HTERT RPE-1 (cell line): Measurements from ENCODE around the gene FAM199X.

Experiments
- in situ Hi-C: fragments of 300-500 bp; cut with MboI; formaldehyde crosslinking; loops from 4 replicates; pipeline ENCODE4 v1.14.3; 2020; ENCODE audit warnings: low sequenced_read_pairs

Gene FAM199X

DNA sequence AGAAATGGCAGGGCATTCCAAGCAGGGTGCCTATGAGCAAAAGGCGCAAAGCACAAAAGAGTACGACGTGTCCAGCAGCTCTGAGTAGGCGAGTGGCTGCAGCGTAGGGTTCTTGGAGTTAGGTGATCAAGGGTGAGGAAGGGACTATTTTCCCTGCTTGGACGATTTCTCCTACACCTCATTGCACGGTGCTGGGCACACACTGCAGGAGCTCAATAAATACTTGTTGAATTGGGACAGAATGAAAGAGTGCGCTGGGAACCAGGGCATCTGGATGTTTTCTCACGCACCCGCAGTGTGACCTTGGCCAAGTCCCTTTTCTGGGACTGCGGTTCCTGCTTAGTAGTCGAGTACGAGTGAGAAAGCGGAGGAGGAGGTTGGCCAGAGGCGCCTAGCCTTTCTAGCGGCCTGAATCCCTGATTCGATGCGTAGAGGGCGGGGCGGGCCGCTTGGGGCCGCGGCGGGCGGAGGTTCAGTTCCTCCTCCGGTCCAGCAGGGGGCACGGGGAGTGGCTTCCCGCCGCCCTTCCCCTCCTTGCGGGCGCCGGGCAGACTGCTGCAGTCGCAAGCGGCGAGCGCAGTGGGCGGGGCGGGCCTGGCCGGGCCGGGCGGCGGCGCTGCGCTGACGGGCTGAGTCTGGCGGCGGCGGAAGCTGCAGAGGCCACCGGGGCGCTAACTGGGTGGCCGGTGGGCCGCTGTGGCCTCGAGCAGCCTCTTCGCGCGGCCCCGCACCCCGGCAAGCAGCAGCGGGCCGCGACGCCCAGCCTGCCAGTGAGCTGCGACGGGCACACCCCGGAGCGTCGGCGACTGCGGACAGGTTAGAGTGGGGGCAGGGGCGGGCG is at the start of gene FAM199X:
FAM199X (plus strand) TSS at position 560 of the 841 bp plus-strand sequence. CDS start 333 bp downstream, outside the sequence.
- in situ Hi-C loops, result no loop called here

DNA sequence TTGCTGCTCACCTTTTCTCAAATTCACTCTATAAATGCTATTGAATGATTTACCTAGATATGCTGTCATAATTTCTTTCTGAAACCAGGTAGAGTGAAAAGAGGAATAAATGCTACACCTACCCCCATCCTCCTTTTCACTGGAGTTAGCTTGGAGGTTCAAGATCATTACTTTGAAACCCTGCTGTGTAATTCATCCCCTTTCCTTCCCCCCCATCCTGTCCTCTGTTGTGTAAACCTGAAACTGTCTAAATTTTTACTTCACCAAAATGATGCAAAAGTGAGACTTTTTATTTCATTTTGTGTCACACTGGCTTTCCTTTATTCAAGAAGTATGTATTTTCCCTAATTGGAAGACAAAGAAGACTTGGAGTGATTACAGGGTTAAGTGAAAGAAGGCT is 48.5 kb upstream of the FAM199X start:
- in situ Hi-C loops, result no loop called here

DNA sequence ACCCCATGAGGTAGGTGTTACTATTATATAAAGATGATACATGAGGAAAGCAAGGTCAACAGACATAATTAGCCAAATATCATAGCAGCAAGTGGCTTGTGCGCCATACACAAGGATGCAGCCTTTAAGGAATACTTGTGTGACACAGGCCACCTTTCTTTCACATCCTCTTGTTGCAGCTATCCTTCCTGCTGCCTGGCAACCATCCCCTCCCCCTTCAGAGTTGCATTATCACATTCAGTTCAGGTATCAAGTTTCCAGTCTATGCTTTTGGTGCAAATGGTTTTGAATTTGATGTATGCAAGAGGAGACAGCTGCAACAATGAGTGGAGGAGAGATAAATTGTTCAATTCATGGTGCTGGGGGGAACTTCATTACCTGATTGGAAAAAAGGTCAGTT is 47.5 kb upstream of the FAM199X start:
- in situ Hi-C loops, result no loop called here

- in situ Hi-C loops, result no loop called here
These were observed 43.4 kb upstream of the FAM199X start for GRCh38 chrX:104122829-104123228.

DNA sequence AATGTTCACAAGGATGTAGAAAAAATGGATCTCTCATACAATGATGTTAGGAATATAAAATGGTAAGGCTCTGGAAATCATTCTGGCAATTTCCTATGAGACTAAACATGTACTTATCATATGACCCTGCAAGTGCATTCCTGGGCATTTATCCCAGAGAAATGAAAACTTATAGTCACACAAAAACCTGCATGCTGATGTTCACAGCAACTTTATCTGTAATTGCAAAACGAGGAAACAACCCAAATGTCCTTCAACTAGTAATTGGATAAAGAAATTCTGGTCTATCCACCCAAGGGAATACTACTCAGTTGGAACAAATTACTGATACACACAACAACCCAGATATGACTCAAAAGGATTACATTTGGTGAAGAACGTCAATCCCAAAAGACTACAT is 39.4 kb upstream of the FAM199X start:
- in situ Hi-C loops, result no loop called here

DNA sequence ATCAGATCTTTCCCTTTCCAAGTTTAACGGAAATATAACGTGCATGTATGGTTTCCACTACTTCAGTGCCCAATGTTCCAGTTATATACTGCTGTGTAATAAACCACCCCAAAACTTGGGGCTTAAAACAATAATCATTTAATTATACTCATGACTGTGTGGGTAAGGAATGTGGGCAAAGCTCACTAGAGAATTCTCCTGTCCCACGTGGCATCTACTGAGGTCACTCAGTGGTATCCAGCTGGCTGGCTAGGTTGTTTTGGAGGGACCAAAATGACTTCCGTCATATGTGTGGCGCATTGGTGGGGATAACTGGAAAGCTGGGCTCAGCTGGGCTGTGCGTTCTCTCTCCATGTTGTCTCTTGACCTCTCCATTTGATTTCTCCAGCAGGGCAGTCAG is 35.4 kb upstream of the FAM199X start:
- in situ Hi-C loops, result no loop called here

GRCh38 chrX:104134583-104135261 is 31.5 kb upstream of the FAM199X start:
- in situ Hi-C loops, result no loop called here

DNA sequence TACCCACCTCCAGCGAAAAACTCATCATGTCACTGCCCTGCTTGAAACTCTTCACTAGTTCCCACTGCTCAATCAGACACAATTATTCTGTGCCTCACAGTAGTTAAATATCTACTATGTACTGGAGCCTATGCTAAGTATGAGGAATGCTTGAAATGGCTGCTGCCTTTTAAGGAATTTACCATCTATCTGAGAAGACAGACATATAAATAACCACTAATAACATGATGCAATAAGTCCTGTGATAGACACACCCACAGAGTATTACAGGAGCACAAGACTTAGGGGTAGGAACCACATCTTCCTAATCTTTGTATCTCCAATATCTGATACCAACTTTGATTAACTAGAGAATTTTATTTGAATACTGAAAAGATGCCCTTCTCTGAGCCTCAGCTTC is 30.6 kb upstream of the FAM199X start:
- in situ Hi-C loops, result no loop called here

DNA sequence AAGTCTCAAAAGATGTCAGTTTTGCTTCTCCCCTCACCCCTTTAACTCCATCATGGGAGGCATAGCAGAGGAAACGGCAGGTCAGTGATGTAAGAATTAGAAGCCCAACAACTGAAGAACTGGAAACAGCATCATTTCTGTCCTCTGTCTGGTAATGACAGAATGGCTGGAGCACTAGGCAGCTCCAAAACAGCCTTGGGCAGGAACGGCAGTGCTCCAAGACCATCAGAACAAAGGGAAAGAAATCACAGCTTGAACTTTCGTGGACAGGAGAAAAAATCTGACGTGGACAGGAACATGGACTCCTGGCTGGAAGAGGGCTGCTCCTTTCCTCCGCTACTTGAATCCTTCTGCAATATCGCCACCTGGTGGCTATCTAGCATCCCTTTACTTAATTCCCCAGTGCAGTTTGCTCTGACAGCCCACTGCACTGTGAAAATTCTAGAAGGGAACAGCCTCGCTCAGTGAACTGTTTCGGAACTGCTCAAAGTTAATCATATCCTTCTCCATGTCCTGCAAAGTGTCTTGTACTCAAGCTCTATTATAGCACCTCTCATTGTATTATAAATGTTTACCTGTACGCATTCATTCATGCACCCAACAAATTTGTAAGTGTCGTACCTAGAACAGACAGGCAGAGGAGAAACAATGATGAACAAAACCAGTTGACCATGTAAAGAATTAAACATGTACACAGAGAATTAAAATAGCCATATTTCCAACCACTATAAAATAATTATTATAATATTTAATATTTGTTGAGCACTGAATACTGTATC is 29.8 kb upstream of the FAM199X start:
- in situ Hi-C loops, result no loop called here

GRCh38 chrX:104137496-104137895 is 28.8 kb upstream of the FAM199X start:
- in situ Hi-C loops, result no loop called here

DNA sequence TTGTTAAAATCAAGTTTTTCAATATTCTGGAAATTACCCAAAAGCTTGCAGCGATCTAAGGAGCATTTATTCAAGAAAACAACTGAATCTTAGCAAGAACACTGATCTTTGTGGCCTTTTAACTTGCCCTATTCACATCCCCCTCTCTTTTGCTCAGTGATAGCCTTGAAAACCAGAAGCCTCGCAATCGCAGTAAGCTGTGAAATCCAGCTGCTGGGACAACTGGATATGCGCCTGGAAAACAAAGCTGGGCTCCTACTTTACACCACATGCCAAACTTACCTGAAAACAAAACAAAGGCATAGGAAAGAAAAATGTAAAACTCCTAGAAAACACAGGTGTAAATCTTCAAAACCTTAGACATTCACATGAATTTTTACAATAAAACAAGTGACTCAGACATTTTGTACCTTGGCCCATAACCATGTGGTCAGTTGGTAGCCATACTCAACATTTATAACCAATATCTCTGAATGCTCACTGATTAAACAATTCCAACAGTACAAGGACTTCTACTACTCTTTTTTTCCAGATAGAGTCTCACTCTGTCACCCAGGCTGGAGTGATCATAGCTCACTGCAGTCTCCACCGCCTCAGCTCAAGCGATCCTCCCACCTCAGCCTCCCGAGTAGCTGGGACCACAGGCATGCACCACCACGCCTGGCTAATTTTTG is 25.0 kb upstream of the FAM199X start:
- in situ Hi-C loops, result no loop called here

DNA sequence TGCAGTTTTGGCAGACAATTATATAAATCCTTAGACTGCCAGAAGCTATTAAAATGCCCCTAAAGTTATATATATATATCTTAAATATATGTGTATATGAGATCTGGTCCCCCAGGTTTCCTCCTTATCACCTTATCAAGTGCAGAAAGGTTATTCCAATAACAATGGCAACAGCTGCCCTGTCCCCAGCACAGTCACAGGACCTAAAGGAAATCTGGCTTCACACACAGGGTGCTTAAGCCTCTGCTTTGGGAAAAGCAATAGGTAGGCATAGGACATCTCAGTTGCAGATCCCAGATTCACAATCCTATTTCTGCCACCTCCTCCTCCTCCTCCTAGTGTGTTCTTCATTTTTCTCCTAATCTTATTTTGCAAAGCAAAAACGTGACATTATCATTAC is 15.2 kb upstream of the FAM199X start:
- in situ Hi-C loops, result no loop called here

- in situ Hi-C loops, result no loop called here
These were observed 9.4 kb upstream of the FAM199X start, which contains the start of gene SLC25A53 for GRCh38 chrX:104156630-104157529. Gene SLC25A53 (minus strand): TSS chrX:104157009. CDS start chrX:104105257, 51,752 bp downstream.

- in situ Hi-C loops, result no loop called here
These were observed 633 bp downstream of the FAM199X start for GRCh38 chrX:104166735-104167436.

GRCh38 chrX:104168127-104168526 is 1.9 kb downstream of the FAM199X start:
- in situ Hi-C loops, result no loop called here

GRCh38 chrX:104172121-104172520 is 5.9 kb downstream of the FAM199X start:
- in situ Hi-C loops, result no loop called here

- in situ Hi-C loops, result no loop called here
These were observed 6.5 kb downstream of the FAM199X start for GRCh38 chrX:104172788-104173187.

DNA sequence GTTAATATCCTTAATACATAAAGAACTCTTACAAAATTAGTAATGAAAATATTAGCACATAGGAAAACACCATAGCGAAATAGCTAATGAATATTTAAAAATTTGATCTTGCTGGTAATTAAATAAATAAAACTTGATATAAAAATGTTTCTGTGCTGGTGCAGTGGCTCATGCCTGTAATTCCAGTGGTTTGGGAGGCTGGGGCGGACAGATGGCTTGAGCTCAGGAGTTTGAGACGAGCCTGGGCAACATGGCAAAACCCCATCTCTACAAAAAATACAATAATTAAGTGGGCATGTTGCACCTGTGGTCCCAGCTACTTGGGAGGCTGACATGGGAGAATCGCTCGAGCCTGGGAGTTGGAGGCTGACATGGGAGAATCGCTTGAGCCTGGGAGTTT is 7.6 kb downstream of the FAM199X start:
- in situ Hi-C loops, result no loop called here

- in situ Hi-C loops, result no loop called here
These were observed 17.4 kb downstream of the FAM199X start for GRCh38 chrX:104183685-104184084.
